Spinal cord (tissue), 10 donors: ENCODE data around the gene ZBTB46. TPM values are rescaled to one million over a fixed set of nuclear protein-coding genes. Genes with fewer than 3 reads are reported as not detected.
A peak's percentile ranks its signal among the peaks of the same experiment; 100 is the strongest.

Experiments used
- DNase-seq, 6 donors: peaks; one replicate each; pipeline versions ENCODE4 v3.0.0 to v3.0.0-alpha.2; 2013 to 2015; ENCODE audit warnings: low spot score in 6 of 6, low read depth in 4 of 6
- H3K27ac ChIP-seq: one replicate; pipeline ENCODE4 v1.5.1; 2013; ENCODE audit warnings: low read depth, low read length, control low read depth
- H3K27me3 ChIP-seq: one replicate; pipeline ENCODE4 v1.6.1; 2013; ENCODE audit warnings: low read length; ENCODE audit not compliant: control insufficient read depth, insufficient read depth
- H3K36me3 ChIP-seq: one replicate; pipeline ENCODE4 v1.6.1; 2013; ENCODE audit warnings: low read length; ENCODE audit not compliant: control insufficient read depth, insufficient read depth
- H3K4me1 ChIP-seq: one replicate; pipeline ENCODE4 v1.6.1; 2013; ENCODE audit warnings: low read length; ENCODE audit not compliant: control insufficient read depth, insufficient read depth
- H3K4me3 ChIP-seq: one replicate; pipeline ENCODE4 v1.5.1; 2013; ENCODE audit warnings: low read depth, low read length, control low read depth
- H3K9me3 ChIP-seq: one replicate; pipeline ENCODE4 v1.6.1; 2013; ENCODE audit warnings: low read length; ENCODE audit not compliant: control insufficient read depth, insufficient read depth
- WGBS: methylation state at CpG from one replicate; pipeline ENCODE4 v1.1.5; 2013; ENCODE audit warnings: missing lambda C conversion rate; ENCODE audit not compliant: insufficient coverage; 5-methylcytosine and 5-hydroxymethylcytosine counted together
- polyA plus RNA-seq, 2 donors: library from polyadenylated mRNA; unstranded; fragments of 120-200 nt; gene quantifications; one replicate each; pipeline ENCODE4 v1.2.1, GENCODE V29; 2013; ENCODE audit not compliant: insufficient read length in 2 of 2
- total RNA-seq, 2 donors: library from RNA; depleted of rRNA in 1 of 2; stranded (reverse); fragments of 120-200 nt in 1 of 2; fragments of >200 nt in 1 of 2; gene quantifications; one replicate each; pipeline versions ENCODE4 v1.2.3 to v1.2.4, GENCODE V29; 2013 to 2014
- donor health status: healthy.

The ZBTB46 gene
- total and polyA plus RNA-seq, 4 donors, result 8.3 to 13.4 (median 11.3) TPM

- no peaks in the 10 kb centered on the region for H3K9me3 ChIP-seq
- H3K4me3 ChIP-seq, result no peak overlapping the region
- no peaks in the 10 kb centered on the region for H3K36me3 ChIP-seq
- H3K27ac ChIP-seq, result no peak overlapping the region
- no peak for DNase-seq
- peaks cover 2% of the 10 kb centered on the region for H3K4me1 ChIP-seq
- H3K27me3 ChIP-seq, result no peaks in the 10 kb centered on the region
- WGBS, result 78% methylated on average over 11 of the region's 11 CpGs
These were observed 9.4 kb upstream of the ZBTB46 start for GRCh38 chr20:63840405-63840828.

GRCh38 chr20:63839620-63840019 is 8.6 kb upstream of the ZBTB46 start:
- Histone ChIP-seq H3K36me3 (no peaks in the 10 kb centered on the region), H3K4me3 (no peak overlapping the region), H3K27me3 (no peaks in the 10 kb centered on the region), H3K9me3 (no peaks in the 10 kb centered on the region), H3K4me1 (peaks cover 10% of the 10 kb centered on the region), H3K27ac (no peak overlapping the region)
- WGBS, result 89% methylated on average over 13 of the region's 13 CpGs
- DNase-seq, result no peak

GRCh38 chr20:63837479-63837878 is 6.4 kb upstream of the ZBTB46 start:
- no peak for DNase-seq
- Histone ChIP-seq H3K9me3 (no peaks in the 10 kb centered on the region), H3K27me3 (no peaks in the 10 kb centered on the region), H3K27ac (no peak overlapping the region), H3K36me3 (peaks cover 5% of the 10 kb centered on the region), H3K4me3 (no peak overlapping the region), H3K4me1 (peaks cover 22% of the 10 kb centered on the region)
- WGBS, result 57% methylated on average over 6 of the region's 8 CpGs

- H3K4me1 ChIP-seq, result peaks cover 22% of the 10 kb centered on the region
These were observed 5.6 kb upstream of the ZBTB46 start for GRCh38 chr20:63836458-63837344.

GRCh38 chr20:63835021-63835858 is 4.2 kb upstream of the ZBTB46 start:
- H3K27me3 ChIP-seq, result no peaks in the 10 kb centered on the region
- H3K4me3 ChIP-seq, result no peak overlapping the region
- H3K4me1 ChIP-seq, result peaks cover 22% of the 10 kb centered on the region
- no peaks in the 10 kb centered on the region for H3K9me3 ChIP-seq
- peak in 4 of 6 donors; percentile 43 to 89 (median 64) for DNase-seq
- H3K36me3 ChIP-seq, result peaks cover 5% of the 10 kb centered on the region
- WGBS, result 21% methylated on average over 20 of the region's 21 CpGs
- H3K27ac ChIP-seq, result peak overlapping the region; percentile 52

More at GRCh38 chr20:63836458-63837344, 5.6 kb upstream of the ZBTB46 start:
- Histone ChIP-seq H3K4me3 (no peak overlapping the region), H3K27ac (no peak overlapping the region), H3K36me3 (peaks cover 5% of the 10 kb centered on the region), H3K27me3 (no peaks in the 10 kb centered on the region), H3K9me3 (no peaks in the 10 kb centered on the region)
- 73% methylated on average over 25 of the region's 27 CpGs for WGBS
- no peak for DNase-seq

GRCh38 chr20:63834491-63834880 is 3.4 kb upstream of the ZBTB46 start:
- WGBS, result 55% methylated on average over 3 of the region's 9 CpGs
- Histone ChIP-seq H3K27me3 (peaks cover 5% of the 10 kb centered on the region), H3K4me3 (no peak overlapping the region), H3K4me1 (peaks cover 28% of the 10 kb centered on the region), H3K27ac (peak overlapping the region; percentile 40), H3K9me3 (no peaks in the 10 kb centered on the region), H3K36me3 (peaks cover 5% of the 10 kb centered on the region)
- DNase-seq, result peak in 1 of 6 donors; percentile 8

GRCh38 chr20:63833776-63834490 is 2.9 kb upstream of the ZBTB46 start:
- Histone ChIP-seq H3K27me3 (peaks cover 9% of the 10 kb centered on the region), H3K36me3 (peaks cover 5% of the 10 kb centered on the region), H3K4me1 (peaks cover 32% of the 10 kb centered on the region), H3K9me3 (no peaks in the 10 kb centered on the region), H3K4me3 (no peak overlapping the region), H3K27ac (no peak overlapping the region)
- no peak for DNase-seq
- WGBS, result 85% methylated on average over 17 of the region's 20 CpGs

- WGBS, result 8% methylated on average over 76 of the region's 76 CpGs
- peak in 1 of 6 donors; percentile 36 for DNase-seq
- Histone ChIP-seq H3K27me3 (peaks cover 9% of the 10 kb centered on the region), H3K36me3 (peaks cover 5% of the 10 kb centered on the region), H3K4me3 (peak overlapping the region; percentile 9), H3K4me1 (peaks cover 37% of the 10 kb centered on the region), H3K9me3 (no peaks in the 10 kb centered on the region), H3K27ac (no peak overlapping the region)
These were observed 1.1 kb upstream of the ZBTB46 start for GRCh38 chr20:63831993-63832686.

GRCh38 chr20:63831646-63831992 is 555 bp upstream of the ZBTB46 start:
- Histone ChIP-seq H3K9me3 (no peaks in the 10 kb centered on the region), H3K4me1 (peaks cover 37% of the 10 kb centered on the region), H3K36me3 (peaks cover 5% of the 10 kb centered on the region), H3K4me3 (no peak overlapping the region), H3K27me3 (peaks cover 9% of the 10 kb centered on the region), H3K27ac (no peak overlapping the region)
- peak in 2 of 6 donors; percentile 18 to 35 for DNase-seq
- under 1% methylated on average over 55 of the region's 55 CpGs for WGBS
